Adrenal gland (tissue), 12 donors: ENCODE measurements around the gene TNFRSF19. TPM values are rescaled to one million over a fixed set of nuclear protein-coding genes. Genes with fewer than 3 reads are reported as not detected.

Source experiments
- DNase-seq, 7 donors: peaks; one replicate each; pipeline ENCODE4 v3.0.0-alpha.2; 2019 to 2020
- H3K27ac ChIP-seq, 5 donors: fragments of 200-600 bp; sonication (generic) in 4 of 5; 1 replicate in 3 of 5; 2 replicates in 2 of 5; pipeline versions ENCODE4 v1.5.1 to v1.8.0; 2016 to 2020; ENCODE audit warnings: mild to moderate bottlenecking in 1 of 5
- H3K27me3 ChIP-seq: fragments of 200-600 bp; 2 replicates; pipeline ENCODE4 v1.8.0; 2021
- H3K36me3 ChIP-seq, 2 donors: fragments of 200-600 bp; replicated peaks in 1 of 2; 1 replicate in 1 of 2; 2 replicates in 1 of 2; pipeline versions ENCODE4 v1.5.1 to v1.8.0; 2018 to 2022
- H3K4me1 ChIP-seq, 2 donors: fragments of 200-600 bp; replicated peaks in 1 of 2; 1 replicate in 1 of 2; 2 replicates in 1 of 2; pipeline versions ENCODE4 v1.5.1 to v1.8.0; 2018 to 2021
- H3K4me3 ChIP-seq, 4 donors: fragments of 200-600 bp; sonication (generic) in 3 of 4; one replicate each; pipeline ENCODE4 v1.5.1; 2016 to 2018
- H3K9me3 ChIP-seq, 3 donors: fragments of 200-600 bp; sonication (generic) in 1 of 3; replicated peaks in 1 of 3; 1 replicate in 2 of 3; 2 replicates in 1 of 3; pipeline versions ENCODE4 v1.5.1 to v1.8.0; 2016 to 2021
- CTCF ChIP-seq, 6 experiments: fragments of 450-650 bp in 4 of 6; fragments of 200-600 bp in 2 of 6; sonication (generic) in 1 of 6; IDR thresholded peaks; 1 replicate in 5 of 6; 2 replicates in 1 of 6; pipeline versions ENCODE4 v1.5.1 to v1.8.0; 2016 to 2021; ENCODE audit warnings: antibody characterized with exemption in 6 of 6, mild to moderate bottlenecking in 2 of 6, moderate library complexity in 1 of 6
- POLR2A ChIP-seq, 2 donors: fragments of 450-650 bp; IDR thresholded peaks; one replicate each; pipeline ENCODE4 v1.6.1; 2017; ENCODE audit warnings: antibody characterized with exemption in 2 of 2, mild to moderate bottlenecking in 2 of 2, moderate library complexity in 1 of 2
- WGBS, 4 donors: extraction: QIAGEN DNeasy Blood & Tissue Kit in 2 of 4; methylation state at CpG; one replicate each; pipeline versions ENCODE4 v1.1.5 to v1.1.7; 2013 to 2017; 5-methylcytosine and 5-hydroxymethylcytosine counted together
- intact Hi-C, 2 donors: fragments of 100-400 bp; cut with DNase I; formaldehyde crosslinking; loops; one replicate each; pipeline versions ENCODE4 v1.14.1 to v1.15.0; 2022 to 2023
- polyA plus RNA-seq, 3 donors: library from polyadenylated mRNA; stranded (reverse); fragments of 200-250 nt in 2 of 3; fragments of 350-450 nt in 1 of 3; fragmentation: Illumina TruSeq in 1 of 3; extraction: RNeasy Lipid Tissue Mini Kit (QIAGEN cat#74804) in 1 of 3; gene quantifications; one replicate each; pipeline ENCODE4 v1.2.3, GENCODE V29; 2013 to 2014
- total RNA-seq, 9 donors: library from RNA; depleted of rRNA in 4 of 9; stranded (reverse); fragments of >200 nt in 4 of 9; fragments of 120-200 nt in 1 of 9; fragmentation: NEBNext Ultra II Directional in 1 of 9; extraction: Animal tissue kit (Norgen Biotek cat#: 25700) in 1 of 9; gene quantifications; one replicate each; pipeline versions ENCODE4 v1.1.0 to v1.2.4, GENCODE V29; 2013 to 2023
- donor health status: healthy with polysubstance abuse.
- donor health status: Bipolar disorder and iron deficiency.
- donor health status: DM: yes; HTN: yes; CAD: no.
- donor health status: DM: no; HTN: no; CAD: no.
- donor health status: DM: no; HTN: no; CAD: no.
- donor health status: DM: yes; HTN: yes; CAD: no.

The TNFRSF19 gene
- total and polyA plus RNA-seq, 12 donors = 0.88 to 6.7 (median 3.3) TPM

- H3K36me3 ChIP-seq = no peaks in the 10 kb centered on the region
- H3K4me1 ChIP-seq = no peaks in the 10 kb centered on the region
- H3K27me3 ChIP-seq = peaks cover 16% of the 10 kb centered on the region
- H3K4me3 ChIP-seq = peak overlapping the region in 1 of 4 donors; percentile 25
- H3K27ac ChIP-seq = peak overlapping the region in 1 of 5 donors; percentile 13
- intact Hi-C loops = no loop called here
- peak in 1 of 6 experiments; percentile 7 for TF ChIP-seq CTCF (IDR thresholded peaks at IDR 0.05)
- no peak for TF ChIP-seq POLR2A (IDR thresholded peaks at IDR 0.05)
- 29 to 37% (median 36%) methylated on average over 2 of the region's 2 CpGs for WGBS, 4 donors
- H3K9me3 ChIP-seq = no peaks in the 10 kb centered on the region
- DNase-seq = no peak
These were observed 706 bp downstream of the TNFRSF19 start for GRCh38 chr13:23570921-23571315.

- H3K36me3 ChIP-seq = no peaks in the 10 kb centered on the region
- no peaks in the 10 kb centered on the region for H3K4me1 ChIP-seq
- 42 to 50% (median 45%) methylated on average over 2 of the region's 2 CpGs for WGBS, 4 donors
- peaks cover 16% of the 10 kb centered on the region for H3K27me3 ChIP-seq
- no peaks in the 10 kb centered on the region for H3K9me3 ChIP-seq
- no peak overlapping the region for H3K27ac ChIP-seq
- peak overlapping the region in 1 of 4 donors; percentile 25 for H3K4me3 ChIP-seq
- TF ChIP-seq POLR2A (IDR thresholded peaks at IDR 0.05) = no peak
- intact Hi-C loops = no loop called here
- DNase-seq = no peak
These were observed 1.2 kb downstream of the TNFRSF19 start for GRCh38 chr13:23571431-23571830.

- no peak for TF ChIP-seq CTCF (IDR thresholded peaks at IDR 0.05)
- no peak for TF ChIP-seq POLR2A (IDR thresholded peaks at IDR 0.05)
- H3K27me3 ChIP-seq = peaks cover 16% of the 10 kb centered on the region
- no peak overlapping the region for H3K27ac ChIP-seq
- H3K4me3 ChIP-seq = no peak overlapping the region
- DNase-seq = no peak
- H3K36me3 ChIP-seq = no peaks in the 10 kb centered on the region
- 35 to 57% (median 49%) methylated on average over 1 of the region's 1 CpG for WGBS, 4 donors
- no peaks in the 10 kb centered on the region for H3K9me3 ChIP-seq
- intact Hi-C loops = no loop called here
- no peaks in the 10 kb centered on the region for H3K4me1 ChIP-seq
These were observed 2.6 kb downstream of the TNFRSF19 start for GRCh38 chr13:23572836-23573235.

GRCh38 chr13:23574421-23575145 lies 4.4 kb downstream of the TNFRSF19 start:
- DNase-seq = no peak
- Histone ChIP-seq H3K4me1 (peaks cover 0 to under 1% of the 10 kb centered on the region in 2 donors), H3K27me3 (peaks cover 16% of the 10 kb centered on the region), H3K36me3 (no peaks in the 10 kb centered on the region), H3K27ac (no peak overlapping the region), H3K9me3 (no peaks in the 10 kb centered on the region), H3K4me3 (no peak overlapping the region)
- TF ChIP-seq POLR2A (IDR thresholded peaks at IDR 0.05) (no peak), CTCF (IDR thresholded peaks at IDR 0.05) (no peak)
- intact Hi-C loops = no loop called here
- 57 to 69% (median 63%) methylated on average over 3 of the region's 3 CpGs for WGBS, 4 donors

- Histone ChIP-seq H3K36me3 (no peaks in the 10 kb centered on the region), H3K9me3 (no peaks in the 10 kb centered on the region), H3K4me1 (peaks cover 0 to 4% of the 10 kb centered on the region in 2 donors), H3K27me3 (peaks cover 16% of the 10 kb centered on the region), H3K4me3 (no peak overlapping the region), H3K27ac (no peak overlapping the region)
- no peak for TF ChIP-seq POLR2A (IDR thresholded peaks at IDR 0.05)
- TF ChIP-seq CTCF (IDR thresholded peaks at IDR 0.05) = no peak
- DNase-seq = no peak
- WGBS, 4 donors = 63 to 87% (median 74%) methylated on average over 1 of the region's 1 CpG
- intact Hi-C loops = no loop called here
These were observed 5.4 kb downstream of the TNFRSF19 start for GRCh38 chr13:23575632-23576031.
